SK-N-SH (cell line): ENCODE data around the gene KEAP1. TPM values are rescaled to one million over a fixed set of nuclear protein-coding genes. Genes with fewer than 3 reads are reported as not detected.

Experiments used
- CTCF ChIA-PET: fragments of 300-600, 350-600 bp; formaldehyde crosslinking; extraction: SDS; loops from one replicate; lab custom pipeline; 2021; lab: Yijun Ruan, JAX
- POLR2A ChIA-PET: fragments of 350-600 bp; sonication (Branson Sonifier 250); formaldehyde crosslinking; extraction: SDS; loops from one replicate; lab custom pipeline; 2020; ENCODE audit warnings: antibody characterized with exemption, inconsistent platforms; lab: Yijun Ruan, JAX
- DNase-seq: peaks from one replicate; pipeline ENCODE4 v3.0.0; 2012
- H2AFZ ChIP-seq: fragments of 200-600 bp; sonication (generic); 2 replicates; pipeline ENCODE4 v1.8.1; 2016; ENCODE audit warnings: antibody characterized with exemption, mild to moderate bottlenecking, low read depth
- H3F3A ChIP-seq: fragments of 200-600 bp; sonication (generic); replicated peaks from 2 replicates; pipeline ENCODE3; 2016; ENCODE audit warnings: antibody characterized with exemption, mild to moderate bottlenecking; ENCODE audit not compliant: insufficient read depth
- H3K27ac ChIP-seq, 2 experiments: fragments of 200-500 bp in 1 of 2; fragments of 200-600 bp in 1 of 2; sonication (Bioruptor generic) in 1 of 2; sonication (generic), shearing (Covaris generic) in 1 of 2; 2 replicates each; pipeline versions ENCODE4 v1.5.1 to v1.6.1; 2014 to 2016; ENCODE audit warnings: low read depth in 2 of 2, inconsistent platforms in 1 of 2, low read length in 1 of 2, mild to moderate bottlenecking in 1 of 2, mixed read lengths in 1 of 2
- H3K27me3 ChIP-seq: fragments of 200-600 bp; sonication (generic), shearing (Covaris generic); 2 replicates; pipeline ENCODE4 v1.6.1; 2016; ENCODE audit warnings: mixed run types; ENCODE audit not compliant: insufficient read depth
- H3K36me3 ChIP-seq, 2 experiments: fragments of 200-500 bp in 1 of 2; fragments of 200-600 bp in 1 of 2; sonication (Bioruptor generic) in 1 of 2; sonication (generic) in 1 of 2; replicated peaks in 1 of 2; 2 replicates each; pipeline versions ENCODE3 to v1.5.1; 2014 to 2016; ENCODE audit warnings: low read length in 1 of 2, mild to moderate bottlenecking in 1 of 2; ENCODE audit not compliant: insufficient read depth in 2 of 2, control insufficient read depth in 1 of 2
- H3K4me1 ChIP-seq, 2 experiments: fragments of 200-500 bp in 1 of 2; fragments of 200-600 bp in 1 of 2; sonication (Bioruptor generic) in 1 of 2; sonication (generic), shearing (Covaris generic) in 1 of 2; 2 replicates each; pipeline versions ENCODE4 v1.5.1 to v1.6.1; 2014 to 2016; ENCODE audit warnings: low read depth in 1 of 2, low read length in 1 of 2, mixed run types in 1 of 2; ENCODE audit not compliant: insufficient read depth in 2 of 2, control insufficient read depth in 1 of 2
- H3K4me2 ChIP-seq: fragments of 200-600 bp; sonication (generic), shearing (Covaris generic); 2 replicates; pipeline ENCODE4 v1.6.1; 2017; ENCODE audit warnings: mixed run types
- H3K4me3 ChIP-seq, 2 experiments: fragments of 200-500 bp in 1 of 2; fragments of 200-600 bp in 1 of 2; sonication (Bioruptor generic) in 1 of 2; sonication (generic), shearing (Covaris generic) in 1 of 2; 2 replicates each; pipeline versions ENCODE4 v1.5.1 to v1.8.1; 2014 to 2016; ENCODE audit warnings: low read depth in 2 of 2, inconsistent platforms in 1 of 2, low read length in 1 of 2, mild to moderate bottlenecking in 1 of 2, mixed read lengths in 1 of 2, moderate library complexity in 1 of 2
- H3K79me2 ChIP-seq: fragments of 200-600 bp; sonication (generic); 2 replicates; pipeline ENCODE4 v1.8.1; 2017; ENCODE audit warnings: mild to moderate bottlenecking; ENCODE audit not compliant: insufficient read depth
- H3K9ac ChIP-seq: fragments of 200-600 bp; sonication (generic); 2 replicates; pipeline ENCODE4 v1.6.1; 2017; ENCODE audit warnings: mixed run types
- H3K9me2 ChIP-seq: fragments of 200-600 bp; sonication (generic); 2 replicates; pipeline ENCODE4 v1.6.1; 2017; ENCODE audit warnings: mixed run types
- H3K9me3 ChIP-seq: fragments of 200-600 bp; sonication (generic); 2 replicates; pipeline ENCODE4 v1.6.1; 2017; ENCODE audit warnings: mixed run types, mild to moderate bottlenecking, moderate library complexity
- H4K20me1 ChIP-seq: fragments of 200-600 bp; sonication (generic); 2 replicates; pipeline ENCODE4 v1.6.1; 2017; ENCODE audit warnings: mild to moderate bottlenecking, mixed run types; ENCODE audit not compliant: insufficient read depth
- CTCF ChIP-seq: fragments of 200-600 bp; sonication (generic); IDR thresholded peaks from 2 replicates; pipeline ENCODE4 v1.6.1; 2017; ENCODE audit warnings: antibody characterized with exemption, mild to moderate bottlenecking, moderate library complexity
- ELF1 ChIP-seq: IDR thresholded peaks from 2 replicates; pipeline ENCODE4 v1.4.0; 2012
- EP300 ChIP-seq, 2 experiments: IDR thresholded peaks; 2 replicates each; pipeline versions ENCODE4 v1.4.0 to v1.6.1; 2012; ENCODE audit warnings: borderline replicate concordance in 1 of 2, low read depth in 1 of 2, low read length in 1 of 2
- GATA2 ChIP-seq: sonication (generic); formaldehyde crosslinking; IDR thresholded peaks from 2 replicates; pipeline ENCODE4 v1.5.0; 2020; ENCODE audit warnings: mild to moderate bottlenecking, missing genetic modification reagents
- IRF3 ChIP-seq: fragments of 150-350 bp; IDR thresholded peaks from 2 replicates; pipeline ENCODE4 v1.6.1; 2016; ENCODE audit warnings: mild to moderate bottlenecking, low read depth, low read length
- MXI1 ChIP-seq: IDR thresholded peaks from 2 replicates; pipeline ENCODE4 v1.6.1; 2012; ENCODE audit warnings: mild to moderate bottlenecking, low read depth, low read length, improper control_type of control experiment
- REST ChIP-seq: IDR thresholded peaks from 2 replicates; pipeline ENCODE4 v1.6.1; 2012; ENCODE audit warnings: mild to moderate bottlenecking, low read depth, low read length, moderate library complexity
- TAF1 ChIP-seq: IDR thresholded peaks from 2 replicates; pipeline ENCODE4 v1.6.1; 2012; ENCODE audit warnings: low read depth, mild to moderate bottlenecking, low read length, moderate library complexity, borderline replicate concordance
- TCF12 ChIP-seq: IDR thresholded peaks from 2 replicates; pipeline ENCODE4 v1.4.0; 2012
- TEAD4 ChIP-seq: IDR thresholded peaks from 2 replicates; pipeline ENCODE4 v1.4.0; 2012; ENCODE audit warnings: mild to moderate bottlenecking, borderline replicate concordance; ENCODE audit not compliant: insufficient read depth
- ZBTB33 ChIP-seq: IDR thresholded peaks from 2 replicates; pipeline ENCODE4 v1.4.0; 2012; ENCODE audit warnings: low read depth, borderline replicate concordance
- WGBS: methylation state at CpG from one replicate; pipeline ENCODE4 v1.1.6; 2017; ENCODE audit warnings: low lambda C conversion rate; 5-methylcytosine and 5-hydroxymethylcytosine counted together
- polyA plus RNA-seq, 3 experiments: library from polyadenylated mRNA; depleted of rRNA; stranded (reverse); fragments of >200 nt; gene quantifications; 2 replicates each; pipeline ENCODE4 v1.2.3, GENCODE V29; 2012

The KEAP1 gene
- polyA plus RNA-seq, 1 of the 3 experiments (the other 2 are of a cell fraction) = 72.9 TPM

DNA sequence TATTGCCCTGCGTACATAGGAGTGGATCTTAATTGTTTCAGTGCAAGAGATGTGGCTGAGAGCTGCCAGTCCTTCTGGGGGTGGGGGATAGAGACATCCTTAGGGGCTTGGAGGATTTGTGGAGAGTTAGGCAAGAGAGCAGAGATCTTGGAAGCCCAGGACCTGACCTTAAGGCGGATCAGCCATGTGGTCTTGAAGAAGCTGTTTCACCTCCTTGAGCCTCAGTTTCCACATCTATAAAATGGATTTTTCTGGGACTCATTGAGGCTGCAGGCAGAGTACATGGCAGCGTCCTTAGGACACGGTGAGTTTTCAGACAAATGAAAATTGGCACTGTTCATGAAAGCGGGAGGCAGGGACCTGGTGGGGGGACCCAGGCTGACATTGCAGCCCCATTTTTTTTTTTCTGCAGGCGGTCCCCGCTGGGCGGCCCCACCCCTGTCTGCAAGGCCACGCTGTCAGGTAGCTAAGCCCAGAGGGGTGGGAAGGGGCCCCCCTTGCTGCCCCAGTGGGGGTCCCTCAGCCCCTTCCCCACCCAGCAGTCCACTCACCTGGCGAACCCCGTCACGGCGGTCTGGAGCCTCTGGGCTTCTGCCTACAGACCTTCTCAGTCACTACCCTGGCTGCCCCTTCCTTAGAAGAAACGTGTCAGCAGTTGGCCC lies 52.8 kb downstream of the KEAP1 start:
- no peaks in the 10 kb centered on the region for H3F3A ChIP-seq
- peaks cover 0 to 12% of the 10 kb centered on the region in 2 experiments; a peak in 1 of 4 replicates for H3K4me1 ChIP-seq
- no peaks in the 10 kb centered on the region for H3K79me2 ChIP-seq
- H3K4me3 ChIP-seq = no peak overlapping the region
- no peak overlapping the region for H3K4me2 ChIP-seq
- no peak overlapping the region for H3K27ac ChIP-seq
- POLR2A ChIA-PET = no interaction called here
- H3K9me2 ChIP-seq = no peaks in the 10 kb centered on the region
- H3K9me3 ChIP-seq = no peaks in the 10 kb centered on the region
- CTCF ChIA-PET = interaction anchor here (0.8 to 1.9 kb wide), 4 partner anchors 13 to 62 kb away, joined by 3 to 7 read pairs (median 4); no protein-coding TSS in a partner anchor
- H3K27me3 ChIP-seq = no peaks in the 10 kb centered on the region
- TF ChIP-seq REST = no peak
- no peak for TF ChIP-seq MXI1
- no peak for TF ChIP-seq GATA2
- TF ChIP-seq EP300 (IDR thresholded peaks at IDR 0.05; ENCODE audit: borderline replicate concordance in 1 of 2, low read depth in 1 of 2, low read length in 1 of 2) = no peak
- TF ChIP-seq ZBTB33 = no peak
- TF ChIP-seq IRF3 = no peak
- no peak for TF ChIP-seq TCF12
- TF ChIP-seq CTCF = no peak
- no peak for TF ChIP-seq TEAD4
- no peak for TF ChIP-seq ELF1
- TF ChIP-seq TAF1 = no peak
- H2AFZ ChIP-seq = no peak overlapping the region
- no peaks in the 10 kb centered on the region for H3K36me3 ChIP-seq
- H4K20me1 ChIP-seq = no peaks in the 10 kb centered on the region
- peak; percentile 14 for DNase-seq
- 87% methylated on average over 5 of the region's 14 CpGs for WGBS
- H3K9ac ChIP-seq = no peak overlapping the region
